CD4-positive, alpha-beta T cell treated with Interleukin-1 beta for 1 hour (primary cell): Measurements from ENCODE around the gene PAX2.
"Not testable (repeated sequence)": the region's sequence is repeated elsewhere in the genome, so short reads cannot be mapped to it uniquely, and the experiment has no call there.

ENCODE experiments used
- DNase-seq, 2 donors: peaks; one replicate each; pipeline ENCODE4 v3.0.0-alpha.2; 2020 to 2022

The PAX2 gene

DNA sequence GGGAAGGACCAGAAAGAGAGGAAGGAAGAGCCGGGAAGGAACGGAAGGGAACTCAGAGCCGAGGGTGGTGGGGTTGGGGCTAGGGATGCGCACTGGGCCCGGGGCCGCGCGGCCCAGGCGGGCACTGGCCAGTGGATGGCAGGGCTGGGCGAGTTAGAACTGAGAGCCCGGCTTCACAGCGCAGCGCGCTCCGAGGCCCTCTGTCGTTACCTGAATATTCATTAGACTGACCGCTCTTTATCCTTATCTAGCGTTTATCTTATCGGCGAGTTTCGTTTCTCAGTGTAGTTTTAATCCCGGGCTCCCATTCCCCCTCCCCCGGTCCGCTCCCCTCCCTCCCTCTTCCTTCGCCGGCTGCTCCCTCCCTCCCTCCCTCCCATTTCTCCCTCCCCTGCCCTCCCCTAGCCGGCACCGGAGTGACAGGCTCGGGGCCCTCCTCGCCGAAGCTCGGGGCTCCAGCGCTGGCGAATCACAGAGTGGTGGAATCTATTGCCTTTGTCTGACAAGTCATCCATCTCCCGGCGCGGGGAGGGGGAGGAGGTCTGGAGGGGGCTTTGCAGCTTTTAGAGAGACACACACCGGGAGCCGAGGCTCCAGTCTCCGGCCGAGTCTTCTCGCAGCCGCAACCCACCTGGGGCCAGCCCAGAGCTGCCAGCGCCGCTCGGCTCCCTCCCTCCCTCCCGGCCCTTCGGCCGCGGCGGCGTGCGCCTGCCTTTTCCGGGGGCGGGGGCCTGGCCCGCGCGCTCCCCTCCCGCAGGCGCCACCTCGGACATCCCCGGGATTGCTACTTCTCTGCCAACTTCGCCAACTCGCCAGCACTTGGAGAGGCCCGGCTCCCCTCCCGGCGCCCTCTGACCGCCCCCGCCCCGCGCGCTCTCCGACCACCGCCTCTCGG lies at the start of gene PAX2:
Gene PAX2, plus strand, starts transcription at position 596 of the 895 bp plus-strand sequence. CDS start 679 bp downstream, outside the sequence.
- no peak for DNase-seq

DNA sequence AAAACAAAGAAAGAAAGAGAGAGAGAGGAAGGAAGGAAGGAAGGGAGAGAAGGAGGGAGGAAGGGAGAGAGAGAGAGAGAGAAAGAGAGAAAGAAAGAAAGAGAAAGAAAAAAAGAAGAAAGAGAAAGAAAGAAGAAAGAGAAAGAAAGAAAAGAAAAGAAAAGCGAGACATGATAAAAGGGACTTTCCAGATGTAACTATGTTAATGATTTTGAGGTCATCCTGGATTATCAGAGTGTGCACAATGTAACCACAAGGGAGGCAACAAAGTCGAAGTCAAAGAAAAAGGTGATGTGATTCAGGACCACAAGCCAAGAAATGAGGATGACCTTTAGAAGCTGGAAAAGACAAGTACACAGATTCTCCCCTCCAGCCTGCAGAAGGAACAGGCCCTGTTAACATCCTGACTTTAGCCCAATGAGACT lies 48.9 kb upstream of the PAX2 start:
- no peak for DNase-seq

DNA sequence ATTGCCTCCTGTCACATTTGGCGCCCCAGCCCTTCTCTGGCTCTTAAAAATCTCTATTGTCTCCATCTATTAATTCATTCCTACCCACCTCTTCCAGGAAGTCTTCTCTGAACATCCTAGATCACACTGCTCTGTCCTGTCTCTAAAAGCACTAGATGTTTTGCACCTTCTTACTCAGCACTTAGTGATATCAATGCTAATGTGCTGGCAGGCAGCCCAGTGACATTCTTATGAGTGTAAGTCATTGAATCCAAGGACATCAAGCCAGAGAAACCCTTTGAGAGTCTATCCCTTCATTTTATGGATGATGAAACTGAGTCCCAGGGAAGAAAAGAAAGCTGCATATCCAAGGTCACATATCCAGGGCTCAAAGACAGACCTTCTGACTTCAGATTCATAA lies 48.3 kb upstream of the PAX2 start:
- no peak for DNase-seq

DNA sequence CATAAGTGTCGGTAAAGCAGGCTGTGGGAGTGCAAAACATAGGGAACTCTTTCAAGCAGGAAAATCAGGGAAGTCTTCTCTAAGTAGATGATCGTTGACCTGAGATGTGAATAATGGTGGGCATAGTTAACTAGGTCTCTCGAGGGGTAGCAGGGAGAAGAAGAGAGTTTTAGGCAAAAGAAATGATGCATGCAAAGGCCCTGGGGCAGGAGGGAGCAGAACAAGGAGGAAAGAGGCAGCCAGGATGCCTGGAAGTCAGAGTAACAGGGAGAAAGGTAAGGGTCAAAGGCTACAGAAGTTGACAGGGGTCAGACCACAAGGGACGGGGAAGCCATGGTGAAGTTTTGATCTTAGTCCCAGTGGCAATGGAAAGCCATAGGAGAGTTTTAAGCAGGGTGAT lies 47.8 kb upstream of the PAX2 start:
- DNase-seq, result no peak

DNA sequence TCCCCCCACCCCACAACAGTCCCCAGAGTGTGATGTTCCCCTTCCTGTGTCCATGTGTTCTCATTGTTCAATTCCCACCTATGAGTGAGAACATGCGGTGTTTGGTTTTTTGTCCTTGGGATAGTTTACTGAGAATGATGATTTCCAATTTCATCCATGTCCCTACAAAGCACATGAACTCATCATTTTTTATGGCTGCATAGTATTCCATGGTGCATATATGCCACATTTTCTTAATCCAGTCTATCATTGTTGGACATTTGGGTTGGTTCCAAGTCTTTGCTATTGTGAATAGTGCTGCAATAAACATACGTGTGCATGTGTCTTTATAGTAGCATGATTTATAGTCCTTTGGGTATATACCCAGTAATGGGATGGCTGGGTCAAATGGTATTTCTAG lies 43.7 kb upstream of the PAX2 start:
- DNase-seq, result not testable (repeated sequence)

DNA sequence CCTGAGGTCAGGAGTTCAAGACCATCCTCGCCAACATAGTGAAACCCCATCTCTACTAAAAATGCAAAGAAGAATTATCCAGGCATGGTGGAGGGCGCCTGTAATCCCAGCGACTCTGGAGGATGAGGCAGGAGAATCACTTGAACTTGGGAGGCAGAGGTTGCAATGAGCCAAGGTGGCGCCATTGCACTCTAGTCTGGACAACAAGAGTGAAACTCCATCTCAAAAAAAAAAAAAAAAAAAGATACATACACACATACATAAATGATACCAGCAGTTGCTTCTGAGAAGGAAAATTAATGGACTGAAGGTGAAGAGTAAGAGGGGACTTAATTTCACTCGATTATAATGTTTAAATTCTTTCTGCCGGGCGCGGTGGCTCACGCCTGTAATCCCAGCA lies 40.2 kb upstream of the PAX2 start:
- DNase-seq, result no peak

DNA sequence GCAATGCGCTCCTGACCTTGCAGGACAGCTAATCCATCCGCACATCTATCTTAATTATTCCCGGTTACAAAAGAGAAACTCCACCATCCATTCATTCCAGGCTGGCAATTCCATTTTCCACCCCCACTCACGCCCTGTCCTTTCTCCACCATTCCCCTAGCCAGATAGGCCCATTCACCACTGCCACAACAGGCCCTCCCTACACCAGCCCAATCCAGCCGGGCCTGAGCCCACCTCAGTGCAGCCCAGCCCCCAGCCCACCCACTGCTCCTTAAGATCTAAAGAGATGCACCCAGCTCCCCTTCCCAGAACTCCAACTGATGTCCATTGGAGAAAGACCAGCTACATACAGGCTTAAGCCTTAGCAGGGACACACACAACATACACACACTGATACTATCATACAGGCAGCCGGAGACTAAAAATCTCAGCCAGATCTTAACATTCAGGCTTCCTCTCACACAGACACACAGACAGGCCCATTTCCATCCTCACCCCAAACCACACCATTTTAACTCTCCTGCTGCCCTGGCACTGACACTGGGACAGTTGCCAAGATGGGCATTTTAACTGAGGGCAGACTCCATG lies 38.0 kb upstream of the PAX2 start:
- no peak for DNase-seq

DNA sequence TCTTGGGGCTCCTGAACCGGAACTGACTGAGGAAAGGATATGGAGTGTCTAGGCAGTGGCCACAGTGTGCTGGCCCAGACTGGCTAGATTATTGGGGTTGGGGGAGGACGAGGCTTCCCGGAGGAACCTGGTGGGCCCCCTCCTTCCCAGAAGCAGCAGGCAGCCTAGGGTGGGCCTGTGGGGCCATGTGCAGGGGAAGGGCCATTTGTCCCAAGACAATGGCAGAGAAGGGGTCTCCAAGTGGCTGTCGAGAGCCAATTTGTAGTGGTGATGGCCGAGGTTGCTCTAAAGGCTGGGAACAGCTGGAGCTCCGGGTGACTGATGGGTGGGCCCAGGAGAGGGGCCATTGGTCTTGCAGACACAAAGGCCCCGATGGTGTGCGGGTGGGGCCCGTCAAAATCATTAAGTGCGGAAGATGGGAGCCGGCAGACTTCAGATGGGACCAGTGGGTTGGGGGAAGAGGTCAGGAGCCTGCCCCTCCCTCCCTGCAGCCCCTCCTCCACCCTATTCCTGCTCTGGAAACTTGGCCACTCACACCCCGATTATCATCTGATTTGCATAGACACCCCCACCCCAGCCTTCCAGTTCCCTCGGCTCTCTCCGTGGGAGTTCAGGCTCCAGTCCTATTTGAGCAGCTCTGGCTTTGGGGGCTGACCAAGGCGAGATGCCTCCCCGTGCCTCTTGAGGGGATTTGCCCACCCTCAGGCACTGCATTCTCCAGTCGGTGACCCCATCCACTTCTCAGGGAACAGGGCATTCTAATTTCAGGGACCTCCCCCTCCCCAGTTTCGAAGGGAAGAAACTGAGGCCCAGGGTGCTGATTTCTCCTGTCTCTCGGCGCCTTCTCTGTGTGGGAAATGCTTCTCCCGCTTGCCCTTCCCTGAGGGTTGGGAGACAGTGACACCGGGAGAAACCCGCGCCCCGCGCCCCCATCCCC lies 36.0 kb upstream of the PAX2 start:
- DNase-seq, result no peak

DNA sequence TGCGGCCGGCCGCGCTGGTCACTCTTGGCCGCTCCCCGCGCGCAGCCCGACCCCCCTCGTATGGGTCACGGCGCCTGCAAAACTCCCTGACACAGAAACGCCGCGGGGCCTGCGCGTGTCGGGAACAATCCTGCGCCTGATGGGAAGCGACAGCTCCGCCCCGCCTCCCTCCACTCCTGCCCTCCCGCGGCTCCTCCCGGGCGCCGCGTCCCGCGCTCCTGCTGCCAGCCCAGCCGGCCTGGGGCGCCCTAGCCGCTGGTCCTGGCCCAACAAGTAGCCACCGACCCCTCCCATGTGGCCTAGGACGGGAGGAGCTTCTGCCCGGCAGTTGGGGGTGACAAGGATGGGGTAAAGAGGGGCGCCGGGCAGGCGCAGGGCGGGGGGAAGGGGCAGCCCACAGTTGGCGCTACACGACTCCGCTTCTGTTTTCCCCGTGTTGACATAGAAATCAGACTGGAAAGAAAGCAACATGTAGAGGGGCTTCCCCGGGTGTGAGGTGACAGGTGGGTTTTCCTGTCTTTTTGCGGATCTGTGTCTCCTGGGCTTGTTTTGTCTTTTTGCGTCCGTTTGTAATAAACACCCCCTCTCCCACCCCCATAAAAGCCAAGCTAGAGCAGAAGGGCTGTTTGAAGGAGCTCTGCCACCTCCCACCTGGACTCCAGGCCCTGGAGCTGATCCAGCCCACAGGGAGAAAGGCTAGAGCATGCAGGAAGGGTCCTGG lies 35.1 kb upstream of the PAX2 start:
- no peak for DNase-seq

DNA sequence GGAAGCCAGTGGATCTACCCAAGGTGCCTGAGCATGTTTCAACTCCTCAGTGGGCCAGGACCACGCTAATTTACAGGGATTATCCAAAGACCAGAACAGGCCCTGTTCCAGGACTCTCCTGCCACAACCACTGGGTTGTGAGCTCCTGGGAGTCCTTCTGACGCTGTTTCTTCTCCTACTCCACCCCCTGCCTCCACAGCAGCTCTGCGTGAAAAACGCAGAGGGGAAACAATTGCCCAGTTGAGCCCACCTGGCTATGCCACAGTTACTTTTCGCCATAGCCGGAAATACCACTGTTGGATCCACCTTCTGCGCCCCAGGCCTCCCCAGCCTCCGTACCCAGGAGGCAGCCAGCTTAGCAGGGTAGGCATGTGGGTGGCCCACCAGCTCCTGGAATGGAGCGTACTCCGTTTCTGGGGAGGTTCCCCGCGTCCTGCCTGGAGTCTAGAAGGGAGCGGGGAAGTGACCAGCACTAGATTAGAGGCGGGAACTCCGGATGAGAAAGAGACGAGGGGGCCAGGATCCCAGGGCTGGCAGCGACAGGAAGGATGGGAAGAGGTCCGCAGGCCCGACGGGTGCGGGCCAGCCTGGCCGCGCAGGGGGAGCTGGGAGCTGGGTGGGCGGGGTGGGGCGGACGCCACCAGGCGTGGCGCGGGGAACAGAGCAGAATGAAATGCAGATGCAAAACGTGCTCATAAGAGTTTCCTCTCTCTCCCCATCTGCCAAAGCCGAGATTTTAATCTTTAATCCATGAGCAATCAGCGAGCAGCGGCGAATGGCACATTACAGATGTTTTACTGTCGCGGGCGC lies 32.1 kb upstream of the PAX2 start:
- DNase-seq, result no peak

DNA sequence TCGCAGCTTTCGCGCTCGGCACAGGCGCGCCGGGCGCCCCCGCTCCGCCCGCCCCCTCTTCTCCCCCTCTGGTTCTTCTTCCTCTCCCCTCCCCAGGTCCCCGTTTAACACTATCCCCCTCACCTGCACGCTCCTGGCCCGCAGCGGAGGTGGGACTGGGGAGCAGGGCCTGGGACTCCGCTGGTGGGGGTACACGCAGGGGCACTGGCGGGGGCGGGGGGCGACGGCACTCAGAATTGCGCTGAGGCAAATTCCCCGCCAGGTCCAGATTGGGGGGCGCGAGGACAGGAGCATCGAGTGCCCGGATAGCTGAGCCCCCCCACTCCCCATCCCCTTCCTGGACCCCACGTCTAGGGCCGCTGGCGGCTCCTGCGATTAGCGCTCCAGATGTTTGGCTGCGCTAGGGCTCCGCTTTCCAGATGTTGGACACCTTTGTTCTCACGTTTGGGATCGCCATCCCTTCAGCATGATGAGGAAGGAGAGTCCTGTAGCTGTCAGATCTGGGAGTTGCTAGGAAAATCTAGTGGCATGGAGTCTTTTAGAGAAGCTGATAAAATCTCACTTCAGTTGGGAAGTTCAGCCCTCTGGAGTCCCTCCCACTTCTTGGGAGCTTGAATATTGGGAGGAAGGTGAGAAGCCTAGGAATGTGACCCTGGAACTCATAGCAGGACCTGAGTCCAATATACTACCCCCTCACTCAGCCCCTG lies 31.4 kb upstream of the PAX2 start:
- DNase-seq, result no peak

DNA sequence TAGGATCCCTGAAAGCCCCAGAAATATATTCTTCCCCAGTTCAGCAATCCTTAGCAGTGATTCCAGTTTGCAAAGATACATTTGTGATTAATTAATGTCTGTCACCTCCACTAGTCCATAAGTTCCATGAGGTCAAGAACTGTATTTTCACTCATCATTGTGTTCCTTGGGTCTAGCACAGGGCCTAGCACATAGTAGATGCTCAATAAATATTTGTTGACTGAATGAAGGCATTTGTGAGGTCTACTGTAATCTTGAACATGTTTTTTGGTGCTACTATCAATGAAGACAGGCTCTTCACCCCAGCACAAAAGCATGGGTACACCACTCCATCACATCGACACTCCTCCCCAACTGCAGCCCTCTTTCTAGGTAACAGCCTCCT lies 30.8 kb upstream of the PAX2 start:
- no peak for DNase-seq

DNA sequence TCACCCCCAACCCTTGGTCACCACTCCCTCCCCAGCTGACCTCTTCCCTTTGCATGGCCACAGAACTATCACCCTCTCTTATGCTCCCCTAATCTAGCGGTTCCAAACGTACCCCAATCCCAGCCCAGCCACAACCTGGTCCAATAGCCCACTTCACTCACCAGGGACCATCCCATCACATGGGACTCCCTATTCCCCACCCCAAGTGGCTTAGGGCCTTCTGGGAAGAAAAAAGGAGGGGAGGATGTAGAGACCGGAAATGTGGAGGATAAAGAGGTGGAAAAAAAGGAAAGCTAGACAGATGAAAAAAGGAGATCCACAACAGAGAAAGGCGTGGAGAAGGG lies 30.3 kb upstream of the PAX2 start:
- no peak for DNase-seq

DNA sequence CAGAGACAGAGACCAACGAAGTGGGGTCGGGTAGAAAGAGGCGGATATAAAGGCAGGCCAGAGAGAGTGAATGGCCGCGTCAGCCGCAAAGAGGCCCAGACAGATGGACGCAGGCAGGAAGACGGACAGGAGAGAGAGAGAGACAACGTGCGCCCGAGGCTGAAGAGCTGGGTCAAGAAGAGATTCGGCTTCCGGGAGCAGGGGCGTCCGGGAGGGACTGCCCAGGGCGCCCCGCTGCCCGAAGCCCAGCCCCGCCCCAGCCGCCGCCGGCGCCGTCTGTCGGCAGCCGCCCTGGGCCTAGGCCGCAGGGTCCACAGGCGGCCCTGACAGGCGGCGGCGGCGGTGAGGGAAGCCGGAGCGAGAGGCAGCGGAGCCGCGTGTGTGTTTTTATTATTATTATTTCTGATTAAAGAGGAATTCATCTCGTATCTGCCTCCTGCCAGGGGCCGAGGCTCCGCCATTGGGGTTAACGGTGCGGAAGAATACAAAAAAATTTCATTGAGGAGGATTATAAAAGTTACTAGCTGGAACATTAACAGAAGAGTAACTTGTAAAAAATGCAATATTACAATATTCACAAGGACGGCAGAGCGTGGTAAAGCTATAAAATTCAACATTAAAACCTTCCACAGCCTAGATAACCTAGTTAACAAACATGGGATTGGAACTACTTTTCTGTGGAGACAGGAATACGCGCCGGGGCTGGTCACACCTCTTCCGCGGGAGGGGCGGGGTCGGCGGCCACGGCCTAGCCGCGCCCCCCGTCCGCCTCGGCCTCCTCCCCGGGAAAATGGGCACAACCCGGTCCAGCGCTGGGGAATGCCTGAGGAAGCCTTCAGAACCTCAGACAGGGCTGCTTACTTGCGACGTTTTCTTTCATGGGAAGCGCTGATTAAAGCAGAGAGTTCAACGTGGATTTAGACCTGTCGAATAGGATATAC lies 29.7 kb upstream of the PAX2 start:
- no peak for DNase-seq

DNA sequence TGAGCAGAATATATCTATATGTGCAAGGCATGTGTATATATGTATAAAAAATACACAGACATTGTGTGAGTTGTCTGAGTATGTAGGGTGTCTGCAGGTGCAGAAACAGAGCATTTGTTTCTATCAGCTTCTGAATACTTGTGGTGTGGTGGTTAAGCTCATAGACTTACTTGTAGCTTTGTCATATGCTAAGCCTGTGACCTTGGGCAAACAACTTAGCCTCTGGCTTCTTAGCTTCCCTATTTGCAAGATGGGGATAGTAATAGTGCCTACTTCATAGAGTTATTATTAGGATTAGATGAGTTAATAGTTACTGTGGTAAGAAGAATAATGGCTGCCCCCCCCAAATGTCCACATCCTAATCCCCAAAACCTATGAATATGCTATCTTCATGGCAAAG lies 28.2 kb upstream of the PAX2 start:
- DNase-seq, result no peak

DNA sequence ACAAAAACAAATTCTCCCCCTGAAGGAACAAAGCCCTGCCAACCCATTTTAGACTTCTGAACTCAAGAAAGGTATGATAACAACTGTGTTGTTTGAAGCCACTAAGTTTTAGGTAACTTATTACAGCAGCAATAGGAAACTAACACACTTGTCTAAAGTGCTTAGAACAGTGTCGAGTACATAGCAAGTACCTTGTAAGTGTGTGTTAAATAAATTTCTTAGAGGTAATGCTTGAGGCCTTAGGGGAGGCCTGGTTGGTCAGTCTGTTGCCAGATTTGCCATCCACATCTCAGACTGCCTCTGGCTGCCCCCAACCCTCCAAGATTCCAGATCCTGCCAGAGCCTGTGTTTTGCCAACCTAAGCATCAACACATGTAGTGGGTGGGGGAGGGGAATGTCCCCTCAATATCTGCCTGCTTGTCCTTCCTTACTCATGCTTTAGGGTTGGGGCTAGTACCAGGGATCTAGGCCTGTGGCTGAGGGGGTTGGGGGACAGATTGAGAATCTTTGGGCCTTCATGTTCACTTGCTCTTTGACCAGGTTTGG lies 27.1 kb upstream of the PAX2 start:
- DNase-seq, result no peak

DNA sequence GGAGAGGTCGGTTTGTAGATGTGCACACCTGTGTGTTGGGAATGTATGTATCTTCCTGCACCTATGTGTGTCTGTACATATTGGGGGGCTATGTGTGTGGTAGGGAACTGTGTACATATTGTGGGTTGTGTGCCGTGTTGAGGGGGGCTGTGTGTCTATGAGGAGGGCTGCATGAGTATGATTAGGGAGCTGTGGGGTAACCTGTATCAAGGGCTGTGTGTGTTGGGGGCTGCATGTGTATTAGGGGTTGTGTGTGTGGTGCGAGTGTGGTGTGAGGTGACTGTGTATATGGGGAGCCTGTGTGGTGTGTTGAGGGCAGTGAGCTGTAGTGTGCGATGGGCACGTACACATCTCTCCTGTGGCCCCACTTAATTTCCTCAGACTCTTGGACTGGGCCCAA lies 22.2 kb upstream of the PAX2 start:
- DNase-seq, result no peak

DNA sequence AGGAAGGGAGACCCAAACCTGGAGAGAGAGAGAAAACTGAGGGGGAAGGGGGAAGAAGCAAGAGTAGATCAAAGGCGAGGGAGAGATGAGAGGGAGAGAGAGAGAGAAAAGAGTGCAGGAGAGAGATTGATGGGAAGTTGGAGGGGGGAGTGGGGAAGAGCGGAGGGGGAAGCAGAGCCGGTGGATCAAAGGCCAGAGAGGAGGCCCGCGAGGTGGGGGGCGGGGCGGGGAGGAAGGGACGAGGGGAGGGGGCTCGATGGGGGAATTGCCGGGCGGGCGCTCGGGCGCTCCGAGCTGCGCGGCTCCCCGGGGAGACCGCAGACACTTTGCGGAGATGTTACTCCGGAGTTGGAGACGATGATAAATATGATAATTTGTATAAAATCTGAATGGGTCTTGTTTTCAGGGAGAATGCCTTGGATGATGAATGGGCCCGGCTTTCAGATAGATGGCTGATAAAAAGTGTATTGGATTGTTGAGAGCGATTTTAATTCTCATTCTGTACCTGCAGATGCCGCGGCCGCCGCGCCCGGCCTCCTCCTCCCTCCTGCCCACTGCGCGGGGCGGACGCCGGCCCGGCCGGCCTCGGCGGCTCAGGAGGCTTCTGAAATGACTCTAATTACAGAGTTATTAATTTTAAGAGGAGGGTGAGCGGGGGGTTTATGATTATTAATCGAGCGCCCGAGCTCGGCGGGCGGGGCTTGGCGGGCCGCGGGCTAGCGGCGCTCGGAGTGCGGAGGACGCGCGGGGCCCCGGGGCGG lies 21.4 kb upstream of the PAX2 start:
- DNase-seq, result no peak

DNA sequence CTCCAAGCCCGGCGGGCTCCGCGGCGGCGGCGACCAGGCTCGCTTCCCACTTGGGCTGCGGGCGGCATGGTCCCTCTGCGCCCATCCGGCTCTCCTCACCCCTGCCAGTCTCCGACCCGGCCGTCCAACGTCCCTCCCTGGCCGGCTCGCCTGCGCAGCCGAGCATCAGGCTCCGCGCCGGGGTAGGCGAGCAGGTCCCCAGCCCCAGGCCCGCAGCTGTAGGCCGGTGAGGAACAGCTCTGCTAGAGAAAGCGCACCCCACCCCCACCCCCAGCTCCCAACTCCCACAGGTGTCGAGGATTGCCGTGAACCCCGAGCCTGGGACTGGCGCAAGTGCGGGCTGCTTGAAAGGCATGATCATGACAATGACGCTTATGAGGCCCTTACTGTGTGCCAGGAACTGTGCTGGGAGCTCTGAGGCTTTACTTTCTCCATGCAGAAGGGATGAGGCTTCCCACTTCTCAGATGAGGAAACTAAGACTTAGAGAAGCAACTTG lies 20.8 kb upstream of the PAX2 start:
- no peak for DNase-seq
